Measurements from ENCODE around the gene RHCE.
"Not testable (repeated sequence)": the region's sequence is repeated elsewhere in the genome, so short reads cannot be mapped to it uniquely, and the experiment has no call there.

GRCh38 chr1:25423206-25423605 is 2.6 kb upstream of the RHCE start:
- not testable (repeated sequence) for TF ChIP-seq POLR2AphosphoS5 (IDR thresholded peaks at IDR 0.05; ENCODE audit: low read depth, low read length); PAX5 (IDR thresholded peaks at IDR 0.05; ENCODE audit: insufficient read depth, low read length, severe bottlenecking); POLR2A (IDR thresholded peaks at IDR 0.05; ENCODE audit: low read depth, low read length)

All from GM12891 (cell line).